ENCODE data around the gene LRP1B.

DNA sequence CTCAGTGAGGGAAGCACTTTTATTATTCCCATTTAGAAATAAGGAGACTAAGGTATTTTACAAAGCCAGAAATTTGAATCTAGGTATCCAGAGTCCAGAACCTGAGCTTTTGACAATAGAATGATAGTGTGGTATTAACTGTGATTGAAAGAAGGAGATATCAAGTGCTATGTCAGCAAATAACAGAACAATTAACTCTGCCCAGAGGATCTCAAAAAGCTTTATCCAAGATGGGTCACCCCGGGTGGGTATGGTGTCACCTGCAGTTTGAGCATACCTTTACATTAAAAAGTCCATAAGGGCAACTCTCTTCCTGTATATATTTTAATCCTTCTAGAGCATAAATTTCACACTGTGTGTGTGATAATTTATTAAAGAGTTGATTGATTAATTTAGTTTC, 105.4 kb downstream of the LRP1B start:
- TF ChIP-seq, protein P1, sequence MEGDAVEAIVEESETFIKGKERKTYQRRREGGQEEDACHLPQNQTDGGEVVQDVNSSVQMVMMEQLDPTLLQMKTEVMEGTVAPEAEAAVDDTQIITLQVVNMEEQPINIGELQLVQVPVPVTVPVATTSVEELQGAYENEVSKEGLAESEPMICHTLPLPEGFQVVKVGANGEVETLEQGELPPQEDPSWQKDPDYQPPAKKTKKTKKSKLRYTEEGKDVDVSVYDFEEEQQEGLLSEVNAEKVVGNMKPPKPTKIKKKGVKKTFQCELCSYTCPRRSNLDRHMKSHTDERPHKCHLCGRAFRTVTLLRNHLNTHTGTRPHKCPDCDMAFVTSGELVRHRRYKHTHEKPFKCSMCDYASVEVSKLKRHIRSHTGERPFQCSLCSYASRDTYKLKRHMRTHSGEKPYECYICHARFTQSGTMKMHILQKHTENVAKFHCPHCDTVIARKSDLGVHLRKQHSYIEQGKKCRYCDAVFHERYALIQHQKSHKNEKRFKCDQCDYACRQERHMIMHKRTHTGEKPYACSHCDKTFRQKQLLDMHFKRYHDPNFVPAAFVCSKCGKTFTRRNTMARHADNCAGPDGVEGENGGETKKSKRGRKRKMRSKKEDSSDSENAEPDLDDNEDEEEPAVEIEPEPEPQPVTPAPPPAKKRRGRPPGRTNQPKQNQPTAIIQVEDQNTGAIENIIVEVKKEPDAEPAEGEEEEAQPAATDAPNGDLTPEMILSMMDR (IDR thresholded peaks at IDR 0.05) = no peak
- no peak for TF ChIP-seq POLR2A (IDR thresholded peaks at IDR 0.05)

All from thyroid gland (tissue), 4 donors.